NCI-H345 treated with DMSO at 0.1 percent for 48 hours (cell line): ENCODE measurements around the gene PCNX2.
A peak's percentile ranks its signal among the peaks of the same experiment; 100 is the strongest.

ENCODE experiments used
- DNase-seq: peaks from one replicate; lab custom pipeline; 2025; ENCODE audit not compliant: unreplicated experiment; lab: John Stamatoyannopoulos, UW

PCNX2 gene

GRCh38 chr1:233320023-233320422 lies 24.5 kb upstream of the PCNX2 start:
- no peak for DNase-seq

- no peak for DNase-seq
Measured at GRCh38 chr1:233319272-233319671, 23.7 kb upstream of the PCNX2 start.

GRCh38 chr1:233316473-233316872 lies 20.9 kb upstream of the PCNX2 start:
- DNase-seq, result no peak

GRCh38 chr1:233315718-233316301 lies 20.3 kb upstream of the PCNX2 start:
- DNase-seq, result no peak

GRCh38 chr1:233313434-233314155 lies 18.1 kb upstream of the PCNX2 start:
- no peak for DNase-seq

GRCh38 chr1:233304489-233305102 lies 9.1 kb upstream of the PCNX2 start:
- no peak for DNase-seq

GRCh38 chr1:233300326-233300725 lies 4.8 kb upstream of the PCNX2 start:
- no peak for DNase-seq

- DNase-seq, result no peak
Measured at GRCh38 chr1:233299450-233299849, 3.9 kb upstream of the PCNX2 start.

GRCh38 chr1:233295975-233296322 lies 424 bp upstream of the PCNX2 start:
- no peak for DNase-seq

GRCh38 chr1:233294913-233295236 lies 650 bp downstream of the PCNX2 start:
- peak; percentile 43 for DNase-seq

GRCh38 chr1:233293556-233294446 lies 1.7 kb downstream of the PCNX2 start:
- no peak for DNase-seq

GRCh38 chr1:233290396-233291034 lies 5.0 kb downstream of the PCNX2 start:
- no peak for DNase-seq

- peak; percentile 84 for DNase-seq
Measured at GRCh38 chr1:233289676-233290075, 5.8 kb downstream of the PCNX2 start.

- DNase-seq, result no peak
Measured at GRCh38 chr1:233282582-233282886, 13.0 kb downstream of the PCNX2 start.

GRCh38 chr1:233281711-233282581 lies 13.6 kb downstream of the PCNX2 start:
- no peak for DNase-seq

- DNase-seq, result no peak
Measured at GRCh38 chr1:233279971-233280370, 15.6 kb downstream of the PCNX2 start.

GRCh38 chr1:233278631-233279030 lies 16.9 kb downstream of the PCNX2 start:
- no peak for DNase-seq

- no peak for DNase-seq
Measured at GRCh38 chr1:233277637-233278606, 17.6 kb downstream of the PCNX2 start.

GRCh38 chr1:233269656-233270055 lies 25.9 kb downstream of the PCNX2 start:
- no peak for DNase-seq
